H1 (cell line): ENCODE results near the gene SSTR4.

Experiments used
- CTCF ChIP-seq, 3 experiments: IDR thresholded peaks; 1 replicate in 2 of 3; 2 replicates in 1 of 3; pipeline versions ENCODE4 v1.5.1 to v1.6.1; 2011; ENCODE audit warnings: low read length in 3 of 3, mild to moderate bottlenecking in 3 of 3, inconsistent platforms in 2 of 3, low read depth in 1 of 3, moderate library complexity in 1 of 3; ENCODE audit not compliant: insufficient read depth in 1 of 3; ENCODE audit errors: control extremely low read depth in 1 of 3
- EP300 ChIP-seq, 2 experiments: IDR thresholded peaks; 1 replicate in 1 of 2; 2 replicates in 1 of 2; pipeline ENCODE4 v1.6.1; 2011 to 2012; ENCODE audit warnings: low read depth in 2 of 2, low read length in 2 of 2, mild to moderate bottlenecking in 2 of 2, borderline replicate concordance in 1 of 2, inconsistent platforms in 1 of 2, moderate library complexity in 1 of 2
- POLR2A ChIP-seq, 2 experiments: IDR thresholded peaks; 1 replicate in 1 of 2; 2 replicates in 1 of 2; pipeline ENCODE4 v1.6.1; 2011; ENCODE audit warnings: low read depth in 2 of 2, low read length in 2 of 2, mild to moderate bottlenecking in 2 of 2; ENCODE audit errors: control extremely low read depth in 1 of 2
- RBBP5 ChIP-seq: IDR thresholded peaks from 2 replicates; pipeline ENCODE4 v1.7.1; 2012; ENCODE audit warnings: low read depth, mild to moderate bottlenecking, inconsistent platforms, low read length, moderate library complexity, borderline replicate concordance
- SIN3A ChIP-seq, 2 experiments: IDR thresholded peaks in 1 of 2; conservative IDR thresholded peaks in 1 of 2; 2 replicates each; pipeline ENCODE4 v1.6.1; 2011 to 2012; ENCODE audit warnings: low read length in 2 of 2, improper control_type of control experiment in 1 of 2, low read depth in 1 of 2, mild to moderate bottlenecking in 1 of 2
- SRF ChIP-seq: IDR thresholded peaks from 2 replicates; pipeline ENCODE4 v1.6.1; 2011; ENCODE audit warnings: mild to moderate bottlenecking, low read depth, low read length, moderate library complexity

DNA sequence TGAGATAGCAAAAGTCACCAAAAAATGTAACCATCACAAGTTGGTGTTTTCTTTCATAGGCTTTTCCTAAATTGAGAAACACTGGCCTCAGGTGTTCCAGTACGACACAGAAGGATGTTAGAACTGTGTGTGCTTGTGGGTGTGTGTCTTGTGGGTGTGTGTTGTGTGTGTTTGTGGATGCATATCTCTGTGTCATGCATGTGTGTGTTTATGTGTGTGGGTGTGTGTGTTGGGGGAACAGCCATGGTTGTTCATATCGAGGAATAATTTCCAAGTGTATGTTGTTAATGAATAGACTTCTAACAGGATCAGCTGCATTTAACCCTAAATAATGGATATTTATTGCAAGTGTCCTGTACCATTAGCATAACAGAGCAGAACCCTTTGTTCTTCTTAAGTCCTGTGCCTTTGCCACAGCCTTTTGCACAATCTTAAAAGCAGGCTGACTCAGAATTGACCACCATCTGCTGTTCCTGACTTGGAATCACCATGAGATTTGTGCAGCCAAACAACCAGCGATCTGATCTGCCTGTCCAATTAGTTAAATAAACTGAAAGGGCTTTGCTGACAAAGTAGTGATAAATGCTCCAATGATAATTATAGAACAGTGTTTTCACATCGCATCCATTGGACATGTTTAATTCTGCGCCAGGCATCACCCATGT, 43.4 kb downstream of the SSTR4 start:
- TF ChIP-seq CTCF (IDR thresholded peaks at IDR 0.05; ENCODE audit: control extremely low read depth in 1 of 3, insufficient read depth in 1 of 3, low read depth in 1 of 3, low read length in 3 of 3): no peak
- no peak for TF ChIP-seq POLR2A (IDR thresholded peaks at IDR 0.05; ENCODE audit: control extremely low read depth in 1 of 2, low read depth in 2 of 2, low read length in 2 of 2)
- no peak for TF ChIP-seq RBBP5
- TF ChIP-seq EP300 (IDR thresholded peaks at IDR 0.05; ENCODE audit: borderline replicate concordance in 1 of 2, low read depth in 2 of 2, low read length in 2 of 2): no peak
- no peak for TF ChIP-seq SIN3A (conservative IDR thresholded peaks at IDR 0.05 in 1 of 2, IDR thresholded peaks at IDR 0.05 in 1 of 2; ENCODE audit: low read depth in 1 of 2, low read length in 2 of 2)
- no peak for TF ChIP-seq SRF
